ENCODE data around the gene SDHC.
"Not testable (repeated sequence)": the region's sequence is repeated elsewhere in the genome, so short reads cannot be mapped to it uniquely, and the experiment has no call there.

Gene SDHC

DNA sequence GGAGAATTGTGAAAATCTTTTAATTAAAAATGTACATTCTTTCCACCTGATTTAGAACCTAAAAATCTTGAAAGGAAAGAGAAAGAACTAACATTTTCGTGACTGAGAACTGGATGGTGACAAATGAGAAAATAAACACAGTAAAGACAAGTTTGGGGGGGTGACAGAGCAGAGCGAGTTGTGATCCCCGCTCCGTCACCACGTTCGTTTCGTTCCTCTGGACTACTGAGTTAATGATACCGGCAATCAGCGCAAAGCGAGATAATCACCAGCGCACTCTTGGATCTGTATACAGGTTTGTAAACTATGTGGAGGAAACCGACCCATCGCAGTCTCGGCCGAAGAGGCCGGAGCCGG lies 84.7 kb downstream of the SDHC start:
- in situ Hi-C loops (cut with MboI; ENCODE audit: low pct_unique_long_range_greater_than_20kb, low sequenced_read_pairs, unreplicated experiment), result no loop called here
- TF ChIP-seq, protein P1, sequence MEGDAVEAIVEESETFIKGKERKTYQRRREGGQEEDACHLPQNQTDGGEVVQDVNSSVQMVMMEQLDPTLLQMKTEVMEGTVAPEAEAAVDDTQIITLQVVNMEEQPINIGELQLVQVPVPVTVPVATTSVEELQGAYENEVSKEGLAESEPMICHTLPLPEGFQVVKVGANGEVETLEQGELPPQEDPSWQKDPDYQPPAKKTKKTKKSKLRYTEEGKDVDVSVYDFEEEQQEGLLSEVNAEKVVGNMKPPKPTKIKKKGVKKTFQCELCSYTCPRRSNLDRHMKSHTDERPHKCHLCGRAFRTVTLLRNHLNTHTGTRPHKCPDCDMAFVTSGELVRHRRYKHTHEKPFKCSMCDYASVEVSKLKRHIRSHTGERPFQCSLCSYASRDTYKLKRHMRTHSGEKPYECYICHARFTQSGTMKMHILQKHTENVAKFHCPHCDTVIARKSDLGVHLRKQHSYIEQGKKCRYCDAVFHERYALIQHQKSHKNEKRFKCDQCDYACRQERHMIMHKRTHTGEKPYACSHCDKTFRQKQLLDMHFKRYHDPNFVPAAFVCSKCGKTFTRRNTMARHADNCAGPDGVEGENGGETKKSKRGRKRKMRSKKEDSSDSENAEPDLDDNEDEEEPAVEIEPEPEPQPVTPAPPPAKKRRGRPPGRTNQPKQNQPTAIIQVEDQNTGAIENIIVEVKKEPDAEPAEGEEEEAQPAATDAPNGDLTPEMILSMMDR (IDR thresholded peaks at IDR 0.05; ENCODE audit: extremely low read depth, insufficient read depth, missing control alignments), result no peak
- DNase-seq (ENCODE audit: low spot score), result no peak

GRCh38 chr1:161399257-161399998 lies 85.2 kb downstream of the SDHC start:
- in situ Hi-C loops (cut with MboI; ENCODE audit: low pct_unique_long_range_greater_than_20kb, low sequenced_read_pairs, unreplicated experiment), result no loop called here
- TF ChIP-seq, protein P1 (IDR thresholded peaks at IDR 0.05; ENCODE audit: extremely low read depth, insufficient read depth, missing control alignments), result peak; percentile 42

GRCh38 chr1:161402446-161402845 lies 88.3 kb downstream of the SDHC start:
- DNase-seq (ENCODE audit: low spot score), result no peak
- in situ Hi-C loops (cut with MboI; ENCODE audit: low pct_unique_long_range_greater_than_20kb, low sequenced_read_pairs, unreplicated experiment), result no loop called here
- TF ChIP-seq, protein P1 (IDR thresholded peaks at IDR 0.05; ENCODE audit: extremely low read depth, insufficient read depth, missing control alignments), result no peak

More at GRCh38 chr1:161399257-161399998, 85.2 kb downstream of the SDHC start:
- DNase-seq (ENCODE audit: low spot score), result peak; percentile 86

DNA sequence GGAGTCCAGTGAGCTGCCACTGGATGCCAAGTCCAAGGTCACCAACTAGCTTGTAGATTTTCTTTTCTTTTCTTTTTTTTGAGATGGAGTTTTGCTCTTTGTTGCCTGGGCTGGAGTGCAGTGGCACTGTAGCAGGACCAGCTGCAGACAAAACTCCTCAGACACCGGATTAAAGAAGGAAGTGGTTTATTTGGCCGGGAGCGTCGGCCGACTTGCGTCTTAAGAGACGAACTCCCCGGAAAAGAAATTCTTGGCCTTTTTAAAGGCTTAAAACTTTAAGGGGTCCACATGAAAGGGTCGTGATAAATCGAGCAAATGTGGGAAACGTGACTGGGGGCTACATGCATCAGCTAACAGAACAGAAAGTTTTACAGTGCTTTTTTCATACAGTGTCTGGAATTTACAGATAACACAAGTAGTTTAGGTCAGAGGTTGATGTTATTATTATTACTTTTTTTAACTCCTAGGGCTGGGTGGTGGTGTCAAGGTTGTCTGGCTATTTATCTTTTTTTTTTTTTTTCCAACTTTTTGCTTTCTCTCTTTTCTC lies 89.9 kb downstream of the SDHC start:
- no peak for DNase-seq (ENCODE audit: low spot score)
- TF ChIP-seq, protein P1 (IDR thresholded peaks at IDR 0.05; ENCODE audit: extremely low read depth, insufficient read depth, missing control alignments), result no peak
- in situ Hi-C loops (cut with MboI; ENCODE audit: low pct_unique_long_range_greater_than_20kb, low sequenced_read_pairs, unreplicated experiment), result no loop called here

GRCh38 chr1:161406551-161406950 lies 92.4 kb downstream of the SDHC start:
- DNase-seq (ENCODE audit: low spot score); in situ Hi-C loops (cut with MboI; ENCODE audit: low pct_unique_long_range_greater_than_20kb, low sequenced_read_pairs, unreplicated experiment): not testable (repeated sequence)

- DNase-seq (ENCODE audit: low spot score), result no peak
- in situ Hi-C loops (cut with MboI; ENCODE audit: low pct_unique_long_range_greater_than_20kb, low sequenced_read_pairs, unreplicated experiment), result no loop called here
- TF ChIP-seq, protein P1 (IDR thresholded peaks at IDR 0.05; ENCODE audit: extremely low read depth, insufficient read depth, missing control alignments), result no peak
Observed at GRCh38 chr1:161407451-161407985, 93.3 kb downstream of the SDHC start.

DNA sequence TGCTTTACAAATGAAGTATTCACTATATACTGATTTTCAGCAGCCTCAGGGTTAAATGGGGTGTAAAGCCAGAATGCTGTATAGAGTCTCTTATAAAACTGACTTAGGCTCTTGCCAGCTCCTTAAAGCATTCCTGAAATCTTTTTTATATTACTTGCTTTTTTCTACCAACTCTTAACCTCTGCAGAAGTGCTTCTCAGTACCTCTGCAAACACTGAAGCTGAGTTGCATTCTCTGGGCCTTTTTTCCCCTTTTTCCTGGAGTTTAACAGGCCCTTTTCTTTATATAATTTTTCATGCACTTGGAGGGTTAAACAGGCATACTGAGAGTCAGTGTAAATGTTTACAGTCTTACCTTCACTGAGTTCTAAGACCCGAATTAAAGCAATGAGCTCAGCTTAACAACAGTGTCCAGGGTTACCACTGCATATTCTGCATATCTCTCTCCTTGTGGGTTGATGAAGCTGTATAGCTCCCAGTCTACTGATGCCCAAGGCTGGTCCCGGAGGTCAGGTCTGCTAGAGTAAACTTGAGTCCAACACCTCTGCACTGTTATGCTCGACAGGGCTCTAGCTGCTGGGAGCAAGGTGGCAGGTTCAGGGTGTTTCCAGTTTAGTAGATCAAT lies 94.4 kb downstream of the SDHC start:
- in situ Hi-C loops (cut with MboI; ENCODE audit: low pct_unique_long_range_greater_than_20kb, low sequenced_read_pairs, unreplicated experiment), result no loop called here
- no peak for DNase-seq (ENCODE audit: low spot score)
- TF ChIP-seq, protein P1 (IDR thresholded peaks at IDR 0.05; ENCODE audit: extremely low read depth, insufficient read depth, missing control alignments), result no peak

DNA sequence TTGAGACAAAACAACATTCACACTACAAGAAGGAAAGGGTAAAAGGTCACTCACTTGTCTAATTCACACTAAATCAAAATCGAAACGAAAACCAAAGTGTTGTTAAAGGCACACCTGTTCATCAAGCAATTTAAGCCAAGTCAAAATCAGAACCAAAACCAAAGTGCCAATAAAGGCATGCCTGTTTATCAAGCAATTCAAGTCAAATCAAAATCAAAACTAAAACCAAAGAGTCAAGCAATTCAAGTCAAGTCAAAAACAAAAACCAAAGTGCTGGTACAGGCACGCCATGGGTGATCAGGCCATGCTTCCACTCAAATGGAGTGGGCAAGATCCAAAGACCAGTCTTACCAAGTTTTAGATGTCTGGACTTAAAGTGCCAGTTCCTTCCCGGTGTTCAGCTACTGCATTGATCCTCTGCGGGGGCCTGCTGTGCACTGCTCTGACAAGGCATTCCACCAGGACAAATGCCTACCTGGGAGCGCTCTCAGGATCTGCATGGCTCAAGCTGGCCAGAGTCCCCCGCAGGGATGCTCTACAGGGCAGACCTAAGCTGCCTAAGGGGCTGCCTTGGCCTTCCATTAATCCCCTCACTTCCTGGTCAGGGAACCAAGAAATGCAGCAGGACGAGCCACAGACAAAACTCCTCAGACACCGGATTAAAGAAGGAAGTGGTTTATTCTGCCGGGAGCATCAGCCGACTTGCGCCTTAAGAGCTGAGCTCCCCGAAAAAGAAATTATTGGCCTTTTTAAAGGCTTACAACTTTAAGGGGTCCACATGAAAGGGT lies 95.9 kb downstream of the SDHC start:
- in situ Hi-C loops (cut with MboI; ENCODE audit: low pct_unique_long_range_greater_than_20kb, low sequenced_read_pairs, unreplicated experiment); DNase-seq (ENCODE audit: low spot score): not testable (repeated sequence)

GRCh38 chr1:161410636-161410970 lies 96.4 kb downstream of the SDHC start:
- DNase-seq (ENCODE audit: low spot score); in situ Hi-C loops (cut with MboI; ENCODE audit: low pct_unique_long_range_greater_than_20kb, low sequenced_read_pairs, unreplicated experiment): not testable (repeated sequence)
